ENCODE data around the gene CDH1. TPM values are rescaled to one million over a fixed set of nuclear protein-coding genes. Genes with fewer than 3 reads are reported as not detected.

Gene CDH1
- polyA plus RNA-seq, 3 donors, result 0.05 to 0.13 TPM; not detected in 1

DNA sequence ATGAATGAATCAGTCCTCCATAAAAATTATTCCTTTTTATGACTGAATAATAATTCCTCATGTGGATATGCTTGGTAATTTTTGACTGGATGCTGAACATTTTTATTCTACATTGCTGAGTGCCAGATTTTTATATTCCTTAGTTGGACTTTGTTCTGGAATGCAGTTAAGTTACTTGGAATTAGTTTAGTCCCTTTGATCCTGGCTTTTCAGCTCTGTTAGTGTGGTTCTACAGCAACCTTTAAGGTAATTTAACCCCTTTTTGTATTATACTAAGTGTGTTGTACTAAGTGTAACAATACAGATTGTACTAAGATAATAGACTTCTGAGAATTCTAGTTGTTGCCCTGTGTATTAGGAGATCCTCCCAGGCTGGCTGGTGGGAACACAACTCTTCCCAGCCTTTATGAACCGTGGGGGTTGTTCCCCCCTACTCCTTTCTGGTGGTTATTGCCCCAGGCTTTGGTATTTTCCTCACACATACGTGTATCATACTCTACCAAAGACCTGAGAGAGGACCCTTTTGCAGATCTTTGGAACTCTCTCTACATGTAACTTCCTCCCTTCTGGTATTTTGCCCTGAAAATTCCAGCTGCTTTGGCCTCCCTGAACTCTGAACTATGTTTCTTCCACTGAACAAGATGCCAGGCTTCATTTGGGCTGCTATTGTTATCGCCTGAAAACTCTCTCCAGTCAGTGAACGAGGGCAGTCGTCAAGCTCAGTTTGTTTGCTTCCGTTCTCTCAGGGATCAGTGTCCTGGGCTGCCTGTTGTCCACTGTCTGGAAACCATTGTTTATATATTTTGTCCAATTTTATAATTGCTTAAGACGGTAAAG is 136.8 kb downstream of the CDH1 start:
- H3K36me3 Mint-ChIP-seq, result peaks cover 71 to 94% of the 10 kb centered on the region in 2 donors
- H3K27me3 Mint-ChIP-seq (ENCODE audit: low read depth in 3 of 3), result peaks cover 0 to 6% (median 0%) of the 10 kb centered on the region in 3 donors
- peaks cover 54 to 88% of the 10 kb centered on the region in 2 donors for H3K36me3 ChIP-seq (replicated peaks in 1 of 2; ENCODE audit: control insufficient read depth in 1 of 2, insufficient read depth in 2 of 2, low read length in 2 of 2)

DNA sequence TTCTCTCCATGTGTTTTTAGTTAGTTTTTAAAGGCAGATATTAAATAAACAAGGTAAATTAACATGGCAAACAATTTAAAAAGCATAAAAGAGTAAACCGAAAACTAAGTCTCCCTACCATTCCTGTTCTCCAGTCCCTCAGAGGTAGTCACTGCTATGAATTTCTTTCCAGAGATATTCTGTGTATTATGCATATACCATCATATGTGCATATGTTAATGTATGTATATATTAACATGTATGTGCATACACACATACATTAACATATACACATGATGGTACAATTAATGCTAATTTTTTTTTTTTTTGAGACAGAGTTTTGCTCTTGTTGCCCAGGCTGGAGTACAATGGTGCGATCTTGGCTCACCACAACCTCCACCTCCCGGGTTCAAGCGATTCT is 138.8 kb downstream of the CDH1 start:
- no CpG with 5 or more reads among the region's 4 CpGs for WGBS (ENCODE audit: insufficient coverage)
- no peaks in the 10 kb centered on the region for H3K9me3 ChIP-seq (replicated peaks in 1 of 2; ENCODE audit: control insufficient read depth in 1 of 2, insufficient read depth in 1 of 2, low read length in 2 of 2)
- H3K9me3 Mint-ChIP-seq, result peaks cover 0 to 3% (median 0%) of the 10 kb centered on the region in 7 donors
- no peaks in the 10 kb centered on the region for H3K79me2 ChIP-seq (ENCODE audit: insufficient read depth, low read length)
- H3K4me3 ChIP-seq (replicated peaks in 1 of 3; ENCODE audit: low read depth in 2 of 3, low read length in 3 of 3), result no peak overlapping the region
- H3K27ac ChIP-seq (ENCODE audit: low read depth in 1 of 2, low read length in 2 of 2), result no peak overlapping the region
- H3K36me3 ChIP-seq (replicated peaks in 1 of 2; ENCODE audit: control insufficient read depth in 1 of 2, insufficient read depth in 2 of 2, low read length in 2 of 2), result peaks cover 60 to 79% of the 10 kb centered on the region in 2 donors
- no peak overlapping the region for H2AFZ ChIP-seq (ENCODE audit: insufficient read depth, low read depth, low read length, poor library complexity, severe bottlenecking)
- DNase-seq, result no peak
- no peak overlapping the region for H3K4me2 ChIP-seq (replicated peaks; ENCODE audit: extremely low read depth, low read length, poor library complexity, severe bottlenecking)
- H3K9ac ChIP-seq (ENCODE audit: insufficient read depth, low read length, poor library complexity, severe bottlenecking), result no peak overlapping the region
- H3K27ac Mint-ChIP-seq, result no peak overlapping the region
- H3K27me3 ChIP-seq (ENCODE audit: control insufficient read depth in 2 of 2, insufficient read depth in 2 of 2, low read length in 2 of 2), result no peaks in the 10 kb centered on the region
- intact Hi-C loops (cut with micrococcal nuclease), result no loop called here
- H3K4me3 Mint-ChIP-seq, result no peak overlapping the region
- H3K36me3 Mint-ChIP-seq, result peaks cover 60 to 80% of the 10 kb centered on the region in 2 donors
- H3K27me3 Mint-ChIP-seq (ENCODE audit: low read depth in 3 of 3), result peaks cover 0 to 6% (median 0%) of the 10 kb centered on the region in 3 donors
- no peaks in the 10 kb centered on the region for H4K20me1 ChIP-seq (ENCODE audit: insufficient read depth, low read length)
- TF ChIP-seq, protein P1, sequence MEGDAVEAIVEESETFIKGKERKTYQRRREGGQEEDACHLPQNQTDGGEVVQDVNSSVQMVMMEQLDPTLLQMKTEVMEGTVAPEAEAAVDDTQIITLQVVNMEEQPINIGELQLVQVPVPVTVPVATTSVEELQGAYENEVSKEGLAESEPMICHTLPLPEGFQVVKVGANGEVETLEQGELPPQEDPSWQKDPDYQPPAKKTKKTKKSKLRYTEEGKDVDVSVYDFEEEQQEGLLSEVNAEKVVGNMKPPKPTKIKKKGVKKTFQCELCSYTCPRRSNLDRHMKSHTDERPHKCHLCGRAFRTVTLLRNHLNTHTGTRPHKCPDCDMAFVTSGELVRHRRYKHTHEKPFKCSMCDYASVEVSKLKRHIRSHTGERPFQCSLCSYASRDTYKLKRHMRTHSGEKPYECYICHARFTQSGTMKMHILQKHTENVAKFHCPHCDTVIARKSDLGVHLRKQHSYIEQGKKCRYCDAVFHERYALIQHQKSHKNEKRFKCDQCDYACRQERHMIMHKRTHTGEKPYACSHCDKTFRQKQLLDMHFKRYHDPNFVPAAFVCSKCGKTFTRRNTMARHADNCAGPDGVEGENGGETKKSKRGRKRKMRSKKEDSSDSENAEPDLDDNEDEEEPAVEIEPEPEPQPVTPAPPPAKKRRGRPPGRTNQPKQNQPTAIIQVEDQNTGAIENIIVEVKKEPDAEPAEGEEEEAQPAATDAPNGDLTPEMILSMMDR (IDR thresholded peaks at IDR 0.05), result no peak
- no peaks in the 10 kb centered on the region for H3K4me1 ChIP-seq (ENCODE audit: control insufficient read depth in 1 of 2, insufficient read depth in 2 of 2, low read length in 2 of 2)
- H3K4me1 Mint-ChIP-seq, result peaks cover 2% of the 10 kb centered on the region

More for the DNA sequence above, 136.8 kb downstream of the CDH1 start:
- Histone ChIP-seq H3K27ac (ENCODE audit: low read depth in 1 of 2, low read length in 2 of 2) (no peak overlapping the region), H3K79me2 (ENCODE audit: insufficient read depth, low read length) (no peaks in the 10 kb centered on the region), H3K9me3 (replicated peaks in 1 of 2; ENCODE audit: control insufficient read depth in 1 of 2, insufficient read depth in 1 of 2, low read length in 2 of 2) (no peaks in the 10 kb centered on the region), H3K4me3 (replicated peaks in 1 of 3; ENCODE audit: low read depth in 2 of 3, low read length in 3 of 3) (no peak overlapping the region), H3K4me2 (replicated peaks; ENCODE audit: extremely low read depth, low read length, poor library complexity, severe bottlenecking) (no peak overlapping the region), H3K4me1 (ENCODE audit: control insufficient read depth in 1 of 2, insufficient read depth in 2 of 2, low read length in 2 of 2) (no peaks in the 10 kb centered on the region), H3K27me3 (ENCODE audit: control insufficient read depth in 2 of 2, insufficient read depth in 2 of 2, low read length in 2 of 2) (no peaks in the 10 kb centered on the region), H4K20me1 (ENCODE audit: insufficient read depth, low read length) (no peaks in the 10 kb centered on the region), H2AFZ (ENCODE audit: insufficient read depth, low read depth, low read length, poor library complexity, severe bottlenecking) (no peak overlapping the region), H3K9ac (ENCODE audit: insufficient read depth, low read length, poor library complexity, severe bottlenecking) (no peak overlapping the region)
- Mint-ChIP-seq H3K9me3 (peaks cover 0 to 3% (median 0%) of the 10 kb centered on the region in 7 donors), H3K4me1 (peaks cover 2% of the 10 kb centered on the region), H3K27ac (no peak overlapping the region), H3K4me3 (no peak overlapping the region)
- TF ChIP-seq, protein P1 (IDR thresholded peaks at IDR 0.05), result no peak
- no peak for DNase-seq
- 97% methylated on average over 4 of the region's 7 CpGs for WGBS (ENCODE audit: insufficient coverage)
- intact Hi-C loops (cut with micrococcal nuclease), result no loop called here
